GM18498 (cell line): Measurements from ENCODE around the gene TTLL9.
"Not testable (repeated sequence)": the region's sequence is repeated elsewhere in the genome, so short reads cannot be mapped to it uniquely, and the experiment has no call there.

Source experiments
- ATAC-seq: cut with Tn5 transposase; IDR thresholded peaks from one replicate; pipeline ENCODE4 v1.9.1; 2021; ENCODE audit warnings: mild to moderate bottlenecking, moderate library complexity; ENCODE audit not compliant: unreplicated experiment

TTLL9 gene, protein sequence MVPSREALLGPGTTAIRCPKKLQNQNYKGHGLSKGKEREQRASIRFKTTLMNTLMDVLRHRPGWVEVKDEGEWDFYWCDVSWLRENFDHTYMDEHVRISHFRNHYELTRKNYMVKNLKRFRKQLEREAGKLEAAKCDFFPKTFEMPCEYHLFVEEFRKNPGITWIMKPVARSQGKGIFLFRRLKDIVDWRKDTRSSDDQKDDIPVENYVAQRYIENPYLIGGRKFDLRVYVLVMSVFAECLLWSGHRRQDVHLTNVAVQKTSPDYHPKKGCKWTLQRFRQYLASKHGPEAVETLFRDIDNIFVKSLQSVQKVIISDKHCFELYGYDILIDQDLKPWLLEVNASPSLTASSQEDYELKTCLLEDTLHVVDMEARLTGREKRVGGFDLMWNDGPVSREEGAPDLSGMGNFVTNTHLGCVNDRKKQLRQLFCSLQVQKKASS

DNA sequence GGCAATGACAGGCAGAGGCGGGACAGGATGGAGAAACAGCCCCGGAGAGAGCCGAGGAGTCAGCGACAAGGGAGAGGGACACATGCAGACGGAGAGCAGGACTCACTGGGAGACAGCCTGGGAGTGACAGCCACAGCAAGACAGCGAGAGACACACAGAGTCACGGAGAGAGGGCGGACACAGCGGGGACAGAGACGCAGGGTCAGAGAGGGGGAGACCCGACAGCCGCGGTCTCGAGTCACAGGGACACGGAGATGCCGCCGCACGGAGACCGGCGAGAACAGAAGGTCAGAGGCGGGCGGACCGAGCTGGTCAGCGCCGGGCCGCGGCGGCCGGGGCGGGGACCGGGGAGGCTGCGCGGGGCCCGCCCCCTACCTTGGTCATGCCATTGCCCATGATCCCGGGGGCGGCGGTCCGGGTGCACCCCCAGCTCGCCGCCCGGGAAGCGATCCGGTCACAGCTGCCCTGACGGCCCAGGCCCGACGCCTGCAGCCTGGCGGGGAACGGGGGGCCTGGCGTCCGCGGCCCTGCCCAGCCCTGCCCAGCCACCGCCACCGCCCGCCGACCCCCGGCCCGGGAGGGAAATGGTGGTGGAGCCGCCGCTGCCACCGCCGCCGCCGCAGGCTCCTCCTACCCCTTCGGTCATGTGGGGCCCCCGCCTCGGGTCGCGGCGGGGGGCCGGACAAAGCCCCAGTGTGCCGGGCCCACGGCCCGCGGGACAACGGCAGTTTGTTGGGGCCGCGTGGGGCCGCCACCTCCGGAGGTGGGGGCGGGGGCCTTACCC is at the start of gene TTLL9, which contains the start of gene DUSP15:
TTLL9 (plus strand) TSS at position 693 of the 784 bp plus-strand sequence. CDS start 493 bp downstream, outside the sequence.
DUSP15 (minus strand) TSS at position 586 of the 784 bp plus-strand sequence; CDS start at position 396, 190 bp downstream.
- ATAC-seq = no peak

DNA sequence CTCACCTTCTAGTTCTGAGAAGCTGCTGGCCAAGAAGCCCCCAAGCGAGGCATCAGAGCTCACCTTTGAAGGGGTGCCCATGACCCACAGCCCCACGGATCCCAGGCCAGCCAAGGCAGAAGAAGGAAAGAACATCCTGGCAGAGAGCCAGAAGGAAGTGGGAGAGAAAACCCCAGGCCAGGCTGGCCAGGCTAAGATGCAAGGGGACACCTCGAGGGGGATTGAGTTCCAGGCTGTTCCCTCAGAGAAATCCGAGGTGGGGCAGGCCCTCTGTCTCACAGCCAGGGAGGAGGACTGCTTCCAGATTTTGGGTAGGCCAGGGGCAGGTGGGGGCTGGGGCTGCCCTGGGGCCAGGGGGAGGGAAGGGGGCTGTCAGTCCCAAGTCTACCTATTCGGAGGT is 49.0 kb upstream of the TTLL9 start:
- ATAC-seq = no peak

DNA sequence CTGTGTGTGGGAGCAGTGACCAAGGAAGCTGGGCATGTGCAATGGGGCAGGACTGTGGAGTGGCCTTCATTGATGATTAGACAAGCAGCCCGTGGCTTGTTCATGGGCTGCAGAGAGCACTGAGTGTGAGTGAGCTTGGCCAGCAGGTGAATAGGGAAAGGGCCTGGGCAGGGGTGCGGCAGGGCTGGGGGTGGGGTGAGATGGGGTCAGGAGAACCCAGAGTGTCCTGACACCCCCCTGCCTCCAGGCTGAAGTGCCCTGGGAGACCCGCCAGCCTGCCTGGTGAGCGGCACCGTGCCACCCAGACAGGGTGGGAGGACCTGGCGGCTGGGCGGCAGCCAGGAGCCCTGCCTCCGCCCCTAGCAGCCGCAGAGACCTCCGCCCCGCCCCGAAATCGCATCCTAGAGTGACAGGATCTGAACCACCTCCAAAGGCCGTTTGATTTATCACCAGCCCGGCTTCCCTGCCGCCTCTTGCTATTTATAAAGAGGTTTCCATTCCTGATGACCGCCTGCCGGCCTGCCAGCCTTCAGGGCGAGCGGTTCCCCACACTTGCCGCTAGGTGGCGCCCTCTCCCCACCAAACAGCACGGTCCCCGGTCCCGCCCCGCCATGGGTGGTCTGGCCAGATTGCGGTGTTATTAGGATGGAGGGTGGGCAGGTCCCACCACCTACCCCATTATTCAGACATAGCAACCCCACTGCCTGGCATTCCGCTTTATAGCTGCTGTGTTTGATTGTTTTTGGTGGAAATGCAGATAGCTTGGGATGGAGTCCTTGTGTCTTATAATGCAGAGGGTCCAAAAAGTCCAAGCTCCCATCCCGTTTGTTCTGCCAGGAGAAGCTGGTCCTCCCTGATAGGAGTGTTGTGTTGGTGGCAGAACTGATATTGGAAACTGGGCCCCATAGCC is 47.8 kb upstream of the TTLL9 start:
- ATAC-seq = peak; percentile 77

DNA sequence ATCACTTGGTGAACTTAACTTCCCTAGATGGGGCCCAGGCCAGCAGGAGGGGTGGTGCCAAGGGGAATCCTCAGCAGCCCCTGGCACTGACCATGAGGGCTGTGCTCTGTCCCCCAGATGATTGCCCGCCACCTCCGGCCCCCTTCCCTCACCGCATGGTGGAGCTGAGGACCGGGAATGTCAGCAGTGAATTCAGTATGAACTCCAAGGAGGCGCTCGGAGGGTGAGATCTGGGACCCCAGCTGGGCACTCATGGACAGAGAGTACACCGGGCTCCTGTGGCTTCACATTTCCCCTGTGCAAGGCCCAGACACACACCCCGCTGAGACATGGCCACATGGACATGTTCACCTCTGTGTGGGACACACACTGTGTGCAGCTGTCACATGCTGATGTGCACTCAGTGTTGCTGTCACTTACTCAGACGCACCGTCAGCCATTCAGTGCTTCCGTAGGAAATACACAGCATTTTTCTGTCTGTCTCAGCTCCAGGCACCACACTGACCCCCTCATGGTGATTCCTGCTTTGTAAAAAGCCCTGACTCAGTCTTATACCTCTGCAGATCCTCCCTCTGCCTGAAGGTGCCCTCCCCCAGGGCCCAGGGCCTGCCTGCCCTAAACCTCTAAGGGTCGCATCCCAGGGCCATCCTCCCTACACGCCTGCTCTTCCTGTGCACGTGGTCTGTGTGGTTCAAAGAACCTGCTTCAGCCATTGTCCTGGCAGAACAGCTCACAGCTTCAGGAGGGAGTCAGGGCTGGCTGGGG is 46.9 kb upstream of the TTLL9 start:
- ATAC-seq = no peak

DNA sequence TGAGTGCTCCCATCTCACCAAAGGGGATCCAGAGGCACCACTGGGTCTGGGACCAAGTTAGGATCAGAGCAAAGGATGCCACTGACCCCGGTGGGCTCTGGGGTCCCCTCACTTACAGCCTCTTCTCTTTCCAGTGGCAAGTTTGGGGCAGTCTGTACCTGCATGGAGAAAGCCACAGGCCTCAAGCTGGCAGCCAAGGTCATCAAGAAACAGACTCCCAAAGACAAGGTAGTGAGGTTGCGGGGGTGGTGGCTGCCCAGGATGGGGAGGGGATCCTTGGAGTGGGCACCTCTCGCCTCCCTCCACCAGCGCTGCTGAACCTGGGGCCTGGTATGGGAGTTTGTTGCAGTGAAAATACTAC is 46.3 kb upstream of the TTLL9 start:
- ATAC-seq = no peak

DNA sequence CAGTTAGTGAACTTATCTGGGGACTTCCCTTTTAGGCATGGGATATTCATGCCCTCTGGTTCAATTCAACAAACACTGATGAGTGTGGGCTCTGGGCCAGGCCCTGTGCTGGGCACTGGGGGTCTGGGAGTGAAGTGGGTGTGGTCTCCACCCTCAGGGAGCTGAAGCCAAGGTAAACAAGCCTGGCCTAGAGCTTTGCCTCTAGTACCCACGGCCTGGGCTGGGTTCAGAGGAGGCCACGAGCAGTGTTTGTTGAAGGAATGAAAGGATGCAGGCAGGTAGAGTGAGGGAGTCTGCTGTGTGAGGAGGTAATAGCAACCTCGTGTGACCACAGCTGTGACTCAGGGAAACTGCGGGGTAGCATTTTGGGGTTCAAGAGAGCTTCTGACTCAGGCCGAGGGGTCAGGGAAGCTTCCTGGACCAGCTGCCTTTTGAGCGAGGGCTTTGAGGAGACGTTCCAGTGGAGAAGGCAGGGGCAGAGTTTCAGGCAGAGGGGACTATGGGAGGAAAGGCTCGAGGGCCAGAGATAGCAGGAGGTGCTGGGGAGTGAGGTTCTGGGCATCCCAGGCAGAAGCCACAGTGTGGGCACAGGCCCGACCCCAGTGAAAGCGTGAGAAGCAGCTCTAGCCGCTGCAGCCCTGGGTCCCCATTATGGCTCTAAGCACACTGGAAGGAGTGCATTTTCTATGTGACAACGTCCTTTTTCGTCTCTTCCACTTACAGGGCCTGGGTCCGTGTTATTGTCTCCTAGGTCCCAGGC is 45.7 kb upstream of the TTLL9 start:
- no peak for ATAC-seq

DNA sequence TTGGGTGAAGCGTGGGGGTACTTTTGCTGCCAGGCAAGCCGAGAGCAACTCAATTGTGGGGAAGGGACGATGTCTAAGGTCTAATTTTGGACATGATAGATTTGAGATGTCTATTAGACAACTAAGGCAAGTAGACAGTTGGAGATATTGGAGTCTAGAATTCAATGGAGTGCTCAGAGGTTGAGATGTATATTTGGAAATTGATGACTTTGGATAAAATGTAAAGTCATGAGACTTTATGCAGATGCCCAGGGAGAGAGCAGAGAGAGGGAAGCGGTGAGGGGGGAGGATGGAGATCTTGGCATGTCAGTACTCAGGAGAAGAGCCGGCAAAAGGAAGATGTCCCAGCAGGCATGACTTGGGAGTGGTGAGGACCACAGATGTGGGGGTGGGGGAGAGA is 44.4 kb upstream of the TTLL9 start:
- ATAC-seq = no peak

DNA sequence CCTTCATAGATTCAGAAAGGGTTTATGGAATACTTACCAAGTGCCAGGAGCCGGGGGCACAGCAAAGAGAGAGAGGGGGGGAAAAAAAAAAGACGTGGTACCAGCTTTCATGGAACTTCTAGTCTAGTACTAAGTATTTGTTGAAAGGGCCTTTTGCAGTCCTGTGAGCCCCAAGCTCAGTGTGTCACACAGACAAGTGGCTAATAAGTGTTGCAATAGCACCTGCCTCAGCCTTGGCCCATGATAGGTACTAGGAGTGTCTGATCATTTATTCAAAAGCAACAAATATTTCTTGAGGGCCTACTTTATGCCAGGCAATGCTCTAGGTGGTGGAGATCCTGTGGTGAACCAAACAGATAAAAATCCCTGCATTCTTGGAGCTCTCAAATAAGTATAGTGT is 43.4 kb upstream of the TTLL9 start:
- no peak for ATAC-seq

DNA sequence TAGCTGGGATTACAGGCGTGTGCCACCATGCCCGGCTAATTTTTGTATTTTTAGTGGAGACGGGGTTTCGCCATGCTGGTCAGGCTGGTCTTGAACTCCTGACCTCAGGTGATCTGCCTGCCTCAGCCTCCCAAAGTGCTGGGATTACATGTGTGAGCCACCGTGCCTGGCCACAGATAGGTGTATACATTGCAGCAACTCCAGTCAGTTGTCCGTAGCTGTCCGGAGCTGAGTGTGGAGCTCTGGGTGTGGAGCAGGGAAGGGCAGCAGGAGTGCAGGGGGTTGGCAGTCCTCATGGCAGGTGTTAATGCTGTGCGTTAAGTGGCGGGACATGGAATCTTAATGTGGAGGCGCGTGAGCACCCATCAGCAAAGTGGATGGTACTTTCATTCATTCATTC is 42.4 kb upstream of the TTLL9 start:
- ATAC-seq = not testable (repeated sequence)

DNA sequence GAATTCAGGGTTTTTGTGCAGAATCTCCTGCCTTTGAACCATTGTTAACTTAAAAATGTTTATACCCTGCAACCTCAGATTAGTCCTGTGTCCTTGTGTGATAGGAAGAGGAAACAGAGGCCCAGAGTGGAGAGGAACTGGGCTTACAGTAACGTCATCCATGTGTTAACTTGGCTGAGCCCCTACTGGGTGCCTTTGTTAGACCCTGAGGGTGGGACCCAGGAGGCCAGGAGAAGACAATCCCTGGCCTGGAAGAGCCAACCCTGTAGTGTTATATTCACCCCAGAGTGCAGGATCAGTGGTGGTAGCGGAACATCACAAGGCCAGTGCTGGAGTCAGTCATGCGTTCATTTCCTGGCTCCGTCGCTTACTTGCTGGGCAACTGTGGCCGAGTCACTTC is 40.7 kb upstream of the TTLL9 start:
- ATAC-seq = no peak

DNA sequence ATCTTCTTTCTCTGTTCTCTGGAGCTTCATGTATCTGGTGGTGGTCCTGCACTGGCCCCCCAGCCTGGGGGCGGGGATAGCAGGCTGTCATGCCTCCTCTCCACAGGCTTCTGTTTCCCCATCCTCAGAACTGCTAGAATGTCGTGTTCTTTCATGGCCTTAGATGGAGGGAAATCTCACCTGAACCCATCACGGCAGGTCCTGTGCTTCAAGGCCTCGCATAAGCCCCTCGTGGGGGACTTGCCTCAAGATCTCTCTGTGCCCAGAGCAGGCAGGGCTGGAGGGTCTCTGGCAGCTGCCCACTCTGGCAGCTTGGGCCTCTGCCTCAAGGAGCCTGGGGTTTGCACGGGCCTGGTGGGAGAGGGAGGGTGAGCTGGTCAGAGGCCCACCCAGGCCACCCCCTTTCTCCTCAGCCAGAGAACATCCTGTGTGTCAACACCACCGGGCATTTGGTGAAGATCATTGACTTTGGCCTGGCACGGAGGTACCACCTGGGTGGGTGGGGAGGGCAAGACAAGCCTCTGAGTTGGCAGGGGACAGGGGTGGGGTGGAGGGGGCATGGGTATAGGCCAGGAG is 39.9 kb upstream of the TTLL9 start:
- ATAC-seq = no peak

DNA sequence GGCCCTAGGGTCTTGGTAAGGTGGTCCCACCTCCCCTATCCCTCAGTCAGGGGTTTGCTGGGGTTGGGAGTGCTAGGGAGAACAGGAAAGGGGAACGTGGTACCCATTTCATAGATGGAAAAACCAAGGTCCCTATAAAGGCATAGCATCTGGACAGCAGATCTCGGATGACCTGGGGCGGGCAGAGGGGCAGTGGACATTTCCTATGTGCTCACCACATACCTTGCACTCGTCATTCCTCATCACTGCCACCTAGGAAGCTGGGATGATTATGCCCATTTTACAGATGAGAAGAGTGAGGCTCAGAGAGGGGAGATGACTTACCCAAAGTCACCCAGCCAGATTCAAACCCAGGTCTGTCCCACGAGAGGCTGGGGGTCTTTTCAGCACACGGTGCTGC is 39.2 kb upstream of the TTLL9 start:
- no peak for ATAC-seq

DNA sequence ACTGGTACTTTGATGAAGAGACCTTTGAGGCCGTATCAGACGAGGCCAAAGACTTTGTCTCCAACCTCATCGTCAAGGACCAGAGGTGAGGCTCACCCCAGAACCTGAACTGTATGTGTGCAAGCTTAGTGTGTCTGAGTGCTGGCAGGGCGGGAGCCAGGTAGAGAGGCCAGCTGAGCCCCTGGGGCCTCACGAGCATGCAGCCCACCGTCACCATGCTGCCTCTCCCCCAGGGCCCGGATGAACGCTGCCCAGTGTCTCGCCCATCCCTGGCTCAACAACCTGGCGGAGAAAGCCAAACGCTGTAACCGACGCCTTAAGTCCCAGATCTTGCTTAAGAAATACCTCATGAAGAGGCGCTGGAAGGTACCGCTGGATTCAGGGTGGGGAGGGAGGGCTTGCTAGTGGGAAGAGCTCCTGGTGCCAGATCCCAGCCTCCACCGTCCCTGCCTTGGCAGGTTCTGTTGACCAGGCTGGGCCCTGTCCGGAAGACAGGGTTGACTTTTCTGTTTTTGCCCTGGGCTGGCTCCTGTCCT is 38.6 kb upstream of the TTLL9 start:
- ATAC-seq = no peak

DNA sequence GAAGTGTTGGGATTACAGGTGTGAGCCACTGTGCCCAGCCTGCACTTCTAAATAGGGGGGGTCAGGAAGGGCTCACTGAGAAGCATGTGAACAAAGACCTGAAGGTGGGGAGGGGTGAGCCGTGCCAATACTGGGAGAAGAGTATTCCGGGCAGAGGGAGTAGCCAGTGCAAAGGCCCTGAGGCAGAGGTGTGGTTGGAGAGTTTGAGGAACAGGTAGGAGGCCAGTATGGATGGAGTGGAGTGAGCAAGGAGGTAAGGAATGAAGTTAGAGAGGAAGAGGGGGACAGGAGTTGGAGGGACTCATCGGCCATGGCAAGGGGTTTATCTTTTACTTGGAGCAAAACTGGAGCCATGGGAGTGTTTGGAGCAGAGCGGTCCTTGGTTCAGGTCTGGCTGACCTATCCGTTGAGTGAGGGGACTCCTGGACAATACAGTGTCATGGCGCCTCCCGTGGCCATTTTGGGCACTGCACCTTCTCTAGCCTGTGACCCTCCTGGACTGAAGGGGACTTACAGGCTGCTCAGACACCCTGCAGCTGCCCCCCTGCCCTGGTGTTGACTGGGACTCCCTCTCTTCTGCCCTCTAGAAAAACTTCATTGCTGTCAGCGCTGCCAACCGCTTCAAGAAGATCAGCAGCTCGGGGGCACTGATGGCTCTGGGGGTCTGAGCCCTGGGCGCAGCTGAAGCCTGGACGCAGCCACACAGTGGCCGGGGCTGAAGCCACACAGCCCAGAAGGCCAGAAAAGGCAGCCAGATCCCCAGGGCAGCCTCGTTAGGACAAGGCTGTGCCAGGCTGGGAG is 37.1 kb upstream of the TTLL9 start:
- ATAC-seq = no peak

DNA sequence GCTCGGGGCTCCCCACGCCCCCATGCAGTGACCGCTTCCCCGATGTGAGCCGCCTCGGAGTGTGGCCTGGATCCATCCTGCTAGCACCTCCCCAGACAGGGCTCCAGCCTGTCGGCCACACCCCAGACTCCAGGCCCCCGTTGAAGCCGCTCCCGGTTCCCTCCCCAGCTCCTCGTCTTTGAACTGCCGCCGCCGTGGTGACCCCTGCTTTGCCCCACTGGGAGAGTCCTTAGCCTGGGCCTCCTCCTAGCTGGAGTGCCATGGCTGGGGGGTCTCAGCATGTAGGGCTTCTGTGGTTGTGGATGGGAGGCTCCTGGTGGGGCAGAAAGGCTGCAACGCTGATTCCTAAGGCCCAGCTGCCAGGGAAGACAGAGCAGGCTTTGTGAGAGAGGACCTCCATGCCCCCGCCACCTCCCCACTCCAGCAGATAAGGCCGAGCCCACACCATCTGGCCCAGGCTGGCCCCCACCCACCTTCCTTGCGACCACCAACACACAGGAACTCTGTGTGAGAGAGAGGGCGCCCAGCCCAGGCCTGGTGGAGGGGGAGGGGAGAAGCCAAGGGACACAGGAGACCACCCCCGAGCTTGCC is 36.4 kb upstream of the TTLL9 start:
- no peak for ATAC-seq

DNA sequence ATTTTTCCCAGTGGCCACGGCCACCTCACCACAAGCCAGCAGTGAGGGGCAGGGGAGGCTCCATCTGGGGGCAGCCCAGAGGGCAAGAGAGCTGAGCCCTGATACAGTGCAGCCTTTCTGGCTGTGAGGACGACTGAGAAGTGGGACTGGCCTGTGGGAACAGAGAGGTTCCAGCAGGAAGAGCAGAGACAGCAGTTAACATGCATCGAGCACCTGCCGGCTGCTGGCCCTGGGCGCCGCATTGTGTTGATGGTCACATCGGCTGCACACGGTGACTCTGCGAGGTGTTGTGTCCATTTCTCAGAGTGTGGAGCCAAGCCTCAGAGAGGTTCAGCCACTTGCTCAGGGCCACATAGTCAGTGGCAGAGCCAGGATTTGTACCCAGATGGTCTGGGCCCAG is 34.9 kb upstream of the TTLL9 start:
- ATAC-seq = no peak

DNA sequence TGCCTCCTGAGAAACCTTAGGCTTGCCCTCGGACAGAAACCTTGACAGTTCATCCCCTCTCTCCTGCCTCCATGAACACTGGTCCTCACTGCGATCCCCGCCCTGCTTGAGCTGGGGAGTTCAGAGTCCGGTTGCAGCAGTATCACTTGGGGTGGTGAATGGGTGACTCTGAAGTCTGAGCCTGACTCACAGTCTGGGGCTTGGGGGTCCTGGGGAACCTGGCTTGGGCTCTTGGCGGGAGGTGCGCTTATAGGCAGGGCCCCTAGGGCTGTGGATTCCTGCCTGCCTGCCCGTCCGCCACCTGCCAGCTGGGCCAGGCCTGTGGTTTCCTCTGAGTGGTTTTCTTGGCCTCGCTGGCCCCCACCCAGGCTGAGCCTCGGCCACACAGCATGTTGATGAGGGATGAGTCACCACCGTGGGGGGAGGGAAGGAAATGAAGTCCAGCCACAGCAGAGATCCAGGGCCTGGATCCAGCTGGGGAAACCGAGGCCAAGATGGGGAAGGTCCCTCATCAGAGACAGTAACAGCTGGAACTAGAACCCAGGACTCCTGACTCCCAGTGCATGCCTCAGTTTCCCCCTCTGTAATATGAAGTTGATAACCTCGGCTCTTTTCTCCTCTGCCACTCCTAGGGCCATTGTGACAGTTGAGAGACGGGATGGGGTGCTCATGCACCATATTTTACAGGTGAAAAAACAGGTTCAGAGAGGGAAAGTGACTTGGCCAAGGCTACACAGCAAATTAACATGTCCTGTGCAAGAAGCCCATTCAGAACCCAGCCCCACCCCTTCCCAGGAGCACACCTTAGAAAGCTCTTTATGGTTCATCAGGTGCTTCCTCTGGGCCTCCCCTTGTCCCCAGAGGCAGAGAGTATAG is 34.2 kb upstream of the TTLL9 start:
- peak; percentile 72 for ATAC-seq
